Activated T-cell treated with anti-CD3 and anti-CD28 coated beads for 1 hour (primary cell): ENCODE measurements around the gene SPPL2C.

Experiments
- DNase-seq: peaks from one replicate; pipeline ENCODE4 v3.0.0-alpha.2; 2020; ENCODE audit warnings: low read depth

SPPL2C gene

GRCh38 chr17:45877467-45877866 is 32.8 kb downstream of the SPPL2C start:
- DNase-seq, result no peak

- DNase-seq, result no peak
Observed at GRCh38 chr17:45883063-45883462, 38.4 kb downstream of the SPPL2C start.

GRCh38 chr17:45886852-45887251 is 42.2 kb downstream of the SPPL2C start:
- DNase-seq, result no peak

- DNase-seq, result no peak
Observed at GRCh38 chr17:45888392-45888791, 43.7 kb downstream of the SPPL2C start.

- DNase-seq, result no peak
Observed at GRCh38 chr17:45889579-45889978, 44.9 kb downstream of the SPPL2C start.

GRCh38 chr17:45893725-45894021 is 49.0 kb downstream of the SPPL2C start:
- no peak for DNase-seq

- DNase-seq, result peak; percentile 65
Observed at GRCh38 chr17:45894022-45894784, 49.5 kb downstream of the SPPL2C start, which contains the start of gene MAPT. Gene MAPT, plus strand, starts transcription at chr17:45894554. Its CDS starts 67,784 bp downstream, at chr17:45962338.

- no peak for DNase-seq
Observed at GRCh38 chr17:45895304-45895968, 50.8 kb downstream of the SPPL2C start.

- DNase-seq, result no peak
Observed at GRCh38 chr17:45895969-45896785, 51.5 kb downstream of the SPPL2C start.
